ENCODE measurements around the gene KRTAP10-8.
"Not testable (repeated sequence)": the region's sequence is repeated elsewhere in the genome, so short reads cannot be mapped to it uniquely, and the experiment has no call there.

The KRTAP10-8 gene

GRCh38 chr21:44616591-44616926 is 4.7 kb downstream of the KRTAP10-8 start:
- no peak for DNase-seq (ENCODE audit: low read depth in 1 of 2, low spot score in 1 of 2)

GRCh38 chr21:44617071-44617501 is 5.2 kb downstream of the KRTAP10-8 start:
- DNase-seq (ENCODE audit: low read depth in 1 of 2, low spot score in 1 of 2), result no peak

- DNase-seq (ENCODE audit: low read depth in 1 of 2, low spot score in 1 of 2), result no peak
These were observed 6.6 kb downstream of the KRTAP10-8 start for GRCh38 chr21:44618504-44618903.

- DNase-seq (ENCODE audit: low read depth in 1 of 2, low spot score in 1 of 2), result peak; percentile 36 to 43
These were observed 7.0 kb downstream of the KRTAP10-8 start for GRCh38 chr21:44618909-44619308.

GRCh38 chr21:44619886-44620285 is 8.0 kb downstream of the KRTAP10-8 start:
- no peak for DNase-seq (ENCODE audit: low read depth in 1 of 2, low spot score in 1 of 2)

GRCh38 chr21:44623575-44623974 is 11.7 kb downstream of the KRTAP10-8 start:
- no peak for DNase-seq (ENCODE audit: low read depth in 1 of 2, low spot score in 1 of 2)

GRCh38 chr21:44625756-44626155 is 13.9 kb downstream of the KRTAP10-8 start:
- no peak for DNase-seq (ENCODE audit: low read depth in 1 of 2, low spot score in 1 of 2)

GRCh38 chr21:44626262-44626661 is 14.4 kb downstream of the KRTAP10-8 start:
- no peak for DNase-seq (ENCODE audit: low read depth in 1 of 2, low spot score in 1 of 2)

GRCh38 chr21:44626673-44627143 is 14.8 kb downstream of the KRTAP10-8 start, which contains the start of gene KRTAP10-9:
KRTAP10-9 (plus strand) TSS chr21:44627093; CDS start chr21:44627172, 79 bp downstream.
- DNase-seq (ENCODE audit: low read depth in 1 of 2, low spot score in 1 of 2), result no peak

- DNase-seq (ENCODE audit: low read depth in 1 of 2, low spot score in 1 of 2), result not testable (repeated sequence)
These were observed 15.4 kb downstream of the KRTAP10-8 start for GRCh38 chr21:44627181-44627822.

GRCh38 chr21:44627831-44628233 is 16.0 kb downstream of the KRTAP10-8 start:
- DNase-seq (ENCODE audit: low read depth in 1 of 2, low spot score in 1 of 2), result not testable (repeated sequence)

- no peak for DNase-seq (ENCODE audit: low read depth in 1 of 2, low spot score in 1 of 2)
These were observed 17.0 kb downstream of the KRTAP10-8 start for GRCh38 chr21:44628707-44629391.

GRCh38 chr21:44630440-44630839 is 18.6 kb downstream of the KRTAP10-8 start:
- DNase-seq (ENCODE audit: low read depth in 1 of 2, low spot score in 1 of 2), result no peak

- DNase-seq (ENCODE audit: low read depth in 1 of 2, low spot score in 1 of 2), result no peak
These were observed 20.2 kb downstream of the KRTAP10-8 start for GRCh38 chr21:44632067-44632466.

- DNase-seq (ENCODE audit: low read depth in 1 of 2, low spot score in 1 of 2), result no peak
These were observed 24.5 kb downstream of the KRTAP10-8 start for GRCh38 chr21:44636209-44637017.

- no peak for DNase-seq (ENCODE audit: low read depth in 1 of 2, low spot score in 1 of 2)
These were observed 25.4 kb downstream of the KRTAP10-8 start, which contains the start of gene KRTAP10-10 for GRCh38 chr21:44637018-44637850. KRTAP10-10 (plus strand) TSS chr21:44637356; CDS start chr21:44637418, 62 bp downstream.

GRCh38 chr21:44637851-44638348 is 26.0 kb downstream of the KRTAP10-8 start:
- DNase-seq (ENCODE audit: low read depth in 1 of 2, low spot score in 1 of 2), result not testable (repeated sequence)

- not testable (repeated sequence) for DNase-seq (ENCODE audit: low read depth in 1 of 2, low spot score in 1 of 2)
These were observed 26.8 kb downstream of the KRTAP10-8 start for GRCh38 chr21:44638506-44639330.

- DNase-seq (ENCODE audit: low read depth in 1 of 2, low spot score in 1 of 2), result no peak
These were observed 27.4 kb downstream of the KRTAP10-8 start for GRCh38 chr21:44639331-44639655.

GRCh38 chr21:44640761-44641160 is 28.9 kb downstream of the KRTAP10-8 start:
- DNase-seq (ENCODE audit: low read depth in 1 of 2, low spot score in 1 of 2), result no peak

Measured in activated T-helper 1 cell treated with anti-CD3 and anti-CD28 coated beads, Interleukin-2, amount 50 U/mL, for 16 hours (primary cell).